Measurements from ENCODE around the gene POLD2.
"Not testable (repeated sequence)": the region's sequence is repeated elsewhere in the genome, so short reads cannot be mapped to it uniquely, and the experiment has no call there.

POLD2 gene

DNA sequence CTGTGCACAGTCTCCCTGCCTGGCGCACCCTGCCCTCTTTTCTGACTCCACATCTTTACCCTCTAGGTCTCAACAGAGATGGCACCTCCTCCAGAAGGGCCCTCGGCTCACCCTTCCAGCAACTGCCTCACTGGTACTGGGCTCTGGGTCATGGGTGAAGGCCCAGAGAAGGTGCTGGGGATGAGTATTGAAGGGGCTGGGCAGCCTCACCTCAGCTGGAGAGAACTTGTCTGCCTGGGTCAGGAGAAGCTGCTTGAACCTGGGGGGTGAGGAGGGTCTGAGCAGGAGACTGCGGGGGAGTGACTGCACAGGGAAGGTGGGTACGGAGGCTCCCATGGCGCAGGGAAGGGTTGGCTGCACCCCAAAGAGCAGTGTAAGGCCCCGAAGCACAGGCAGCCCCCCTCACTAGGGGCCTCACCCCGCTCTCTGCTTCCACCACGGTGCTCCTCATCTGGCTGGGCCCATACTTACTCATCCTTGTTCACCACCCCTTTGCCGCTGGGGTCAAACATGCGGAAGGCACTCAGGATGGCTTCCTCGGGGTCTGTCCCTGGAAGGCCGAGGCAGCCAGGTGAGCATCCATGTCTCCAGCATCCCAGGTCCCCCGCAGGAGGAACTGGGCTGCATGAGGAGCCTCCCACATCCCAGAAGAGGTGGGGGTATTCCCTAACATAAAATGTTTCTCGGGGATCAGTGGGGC, 16.1 kb upstream of the POLD2 start:
- no peak for DNase-seq (ENCODE audit: low read depth in 2 of 2)

DNA sequence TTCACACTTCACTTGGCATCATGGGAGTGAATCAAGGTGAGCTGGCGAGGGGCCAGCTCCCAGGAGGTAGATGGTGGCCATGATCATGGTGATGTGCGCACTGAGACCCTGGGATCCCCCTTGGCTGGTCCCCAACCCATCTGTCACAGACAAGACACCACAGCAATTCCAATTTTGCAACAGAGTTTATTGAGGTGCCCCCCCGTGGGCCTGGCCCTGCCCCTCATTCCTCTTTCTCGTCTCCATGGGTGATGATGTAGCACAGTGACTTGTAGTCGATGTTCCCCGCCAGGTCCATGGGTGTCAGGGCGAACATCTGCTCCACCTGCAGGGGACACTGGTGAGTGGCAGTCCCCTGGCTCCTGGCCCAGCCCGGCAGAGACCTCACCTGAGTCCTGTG, 15.3 kb upstream of the POLD2 start:
- no peak for DNase-seq (ENCODE audit: low read depth in 2 of 2)

DNA sequence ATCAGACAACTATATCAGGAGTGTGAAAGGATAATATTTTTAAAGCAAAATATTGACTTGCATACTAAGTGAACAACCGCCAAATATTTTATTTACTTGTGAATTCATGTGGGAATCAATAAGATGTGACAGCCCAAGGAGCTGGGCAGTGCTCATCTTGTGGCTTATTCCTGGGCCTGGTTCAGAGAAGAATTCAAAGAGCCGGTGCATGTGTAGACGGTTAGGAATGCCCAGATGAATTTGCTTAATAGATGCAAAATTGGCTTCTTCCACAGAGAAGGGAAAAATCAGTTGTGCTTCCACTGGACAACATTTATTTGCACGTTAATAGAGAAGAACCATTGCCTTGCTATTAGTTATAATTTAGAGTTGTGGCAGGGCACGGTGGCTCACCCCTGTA, 13.4 kb upstream of the POLD2 start:
- DNase-seq (ENCODE audit: low read depth in 2 of 2): no peak

DNA sequence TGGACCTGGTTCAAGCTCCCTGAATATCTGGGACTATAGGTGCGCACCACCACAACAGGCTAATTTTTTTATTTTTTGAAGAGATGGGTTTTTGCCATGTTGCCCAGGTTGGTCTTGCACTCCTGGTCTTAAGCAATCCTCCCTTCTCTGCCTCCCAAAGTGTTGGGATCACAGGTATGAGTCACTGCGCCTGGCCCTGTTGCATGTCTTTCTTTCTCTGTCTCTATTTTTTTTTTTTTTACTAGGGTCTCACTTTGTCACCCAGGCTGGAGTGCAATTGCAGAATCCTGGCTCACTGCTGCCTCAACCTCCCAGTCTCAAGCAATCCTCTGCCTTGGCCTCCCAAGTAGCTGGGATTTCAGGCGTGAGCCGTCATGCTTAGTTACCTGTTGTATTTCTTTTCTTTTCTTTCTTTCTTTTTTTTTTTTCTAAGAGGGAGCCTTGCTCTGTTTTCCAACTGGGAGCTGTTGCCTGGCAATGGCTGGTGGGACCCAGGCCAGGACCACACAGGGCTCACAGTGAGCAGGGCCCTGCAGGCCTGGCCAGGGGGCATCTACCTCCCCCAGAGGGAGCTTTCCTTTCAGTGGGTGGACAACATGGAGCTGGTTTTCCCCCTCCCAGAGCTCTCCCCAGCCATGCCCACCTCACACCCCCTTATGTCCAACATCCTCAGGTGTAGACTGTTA, 11.7 kb upstream of the POLD2 start:
- no peak for DNase-seq (ENCODE audit: low read depth in 2 of 2)

DNA sequence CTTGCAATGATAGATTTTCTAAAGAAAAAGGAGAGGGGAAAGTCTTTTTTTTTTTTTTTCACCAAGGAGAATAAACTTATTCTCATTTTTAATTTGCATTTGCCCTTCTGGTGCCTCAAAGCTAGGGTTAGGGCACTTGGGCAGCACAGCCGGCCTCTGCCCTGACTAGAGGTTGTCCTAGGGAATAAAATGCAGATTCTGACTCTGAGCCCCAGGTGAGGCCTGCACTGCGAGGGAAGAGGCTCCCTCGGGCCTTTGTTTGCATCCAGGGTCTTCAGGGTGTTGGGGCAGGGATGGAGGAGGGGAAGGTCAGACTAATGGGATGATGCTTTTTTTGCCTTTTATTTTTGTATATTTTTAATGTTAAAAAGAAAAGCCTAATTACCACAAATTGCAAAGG, 9.9 kb upstream of the POLD2 start:
- no peak for DNase-seq (ENCODE audit: low read depth in 2 of 2)

DNA sequence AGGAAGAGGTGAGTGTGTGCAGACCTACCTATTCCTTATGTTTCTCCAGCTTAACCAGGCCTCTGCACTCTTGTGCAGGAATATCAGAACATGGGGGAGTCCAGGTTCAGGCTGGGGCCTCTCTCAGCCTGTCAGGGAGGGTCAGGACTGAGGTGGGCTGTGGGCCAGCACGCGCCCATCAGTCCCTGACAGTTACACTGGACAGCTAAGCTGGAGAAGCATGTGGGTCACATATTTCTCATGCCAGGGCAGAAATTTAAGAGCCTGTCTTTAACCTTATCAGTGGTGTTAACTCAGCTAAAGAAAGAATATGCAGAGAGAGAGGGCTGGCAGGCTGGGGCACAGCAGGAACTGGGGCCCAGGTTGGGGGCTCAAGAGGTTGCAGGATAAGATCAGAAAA, 8.7 kb upstream of the POLD2 start:
- no peak for DNase-seq (ENCODE audit: low read depth in 2 of 2)

DNA sequence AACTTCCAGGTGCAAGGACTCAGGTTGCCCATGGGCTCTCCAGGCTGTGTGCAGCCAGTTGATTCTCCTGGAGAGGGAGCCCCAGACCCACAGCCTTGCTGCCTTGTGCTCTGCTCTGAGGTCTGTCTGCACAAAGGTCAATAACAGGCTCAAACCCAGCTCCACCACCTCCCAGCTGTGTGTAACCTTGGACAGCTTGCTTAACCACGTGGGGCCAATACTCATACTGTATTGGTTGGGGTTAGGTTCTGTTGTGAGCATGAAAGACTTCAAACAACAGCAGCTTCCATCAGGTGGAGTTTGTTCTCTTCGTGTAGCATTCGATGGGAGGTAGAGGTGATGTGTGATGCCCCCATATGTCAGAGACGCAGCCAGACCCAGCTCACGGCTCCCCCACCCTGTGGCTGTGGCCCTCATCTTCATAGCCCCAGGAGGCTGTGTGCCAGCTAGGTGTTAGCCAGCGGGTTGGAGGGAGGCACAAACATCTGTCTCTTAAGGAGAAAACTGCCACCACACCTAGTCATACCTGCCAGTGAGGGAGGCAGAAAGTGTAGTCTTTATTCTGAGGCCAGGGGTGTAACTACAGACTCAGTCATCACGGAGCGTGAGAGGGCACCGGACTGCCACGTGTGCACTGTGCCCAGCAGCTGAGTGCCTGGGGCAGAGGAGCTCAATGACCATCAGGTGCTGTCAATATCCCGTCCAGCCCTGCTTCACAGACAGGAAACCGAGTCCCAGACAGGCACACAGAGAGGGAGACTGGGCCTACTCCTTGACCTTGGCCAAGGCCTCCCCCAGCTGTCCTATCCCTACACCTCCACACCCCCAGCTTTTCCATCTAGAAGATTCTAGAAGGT, 8.1 kb upstream of the POLD2 start:
- no peak for DNase-seq (ENCODE audit: low read depth in 2 of 2)

DNA sequence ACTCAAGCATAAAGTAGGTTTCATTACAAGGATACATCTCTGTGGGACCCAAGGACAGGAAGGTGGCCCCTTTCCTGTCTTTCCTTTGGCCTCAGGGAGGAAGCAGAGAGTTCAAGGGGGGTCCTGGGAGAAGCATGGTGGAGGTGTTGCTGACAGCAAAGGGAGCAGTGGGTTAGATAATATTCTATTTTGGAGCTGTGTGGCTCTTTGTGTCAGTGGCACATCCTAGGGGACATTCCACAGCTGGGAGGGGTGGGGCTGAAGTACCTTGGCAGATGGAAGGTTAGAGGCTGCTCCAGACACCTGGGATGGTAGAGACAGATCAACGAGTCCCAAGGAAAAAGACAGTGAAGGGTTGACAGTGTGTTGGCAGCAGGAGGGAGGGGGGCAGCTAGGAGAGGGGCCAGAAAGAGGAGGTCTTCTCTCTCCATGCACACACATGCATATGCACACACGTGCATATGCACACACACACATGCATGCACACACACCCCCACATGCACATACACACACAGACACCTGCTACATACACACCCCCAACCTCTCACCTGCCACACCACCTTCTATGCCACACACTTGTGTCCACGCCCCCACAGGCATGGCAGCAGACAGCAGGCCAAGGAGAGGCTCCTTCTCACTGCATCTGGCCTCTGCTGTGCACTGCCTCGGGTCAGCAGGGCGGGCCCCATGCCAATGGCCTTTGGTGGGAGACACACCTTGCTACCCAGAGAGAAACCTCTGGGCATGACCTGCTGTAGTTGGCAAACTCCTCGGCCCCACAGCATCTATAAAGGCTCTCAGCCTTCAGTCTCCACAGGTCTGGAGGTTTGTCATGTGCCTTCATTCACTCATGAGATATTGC, 5.6 kb upstream of the POLD2 start:
- no peak for DNase-seq (ENCODE audit: low read depth in 2 of 2)

DNA sequence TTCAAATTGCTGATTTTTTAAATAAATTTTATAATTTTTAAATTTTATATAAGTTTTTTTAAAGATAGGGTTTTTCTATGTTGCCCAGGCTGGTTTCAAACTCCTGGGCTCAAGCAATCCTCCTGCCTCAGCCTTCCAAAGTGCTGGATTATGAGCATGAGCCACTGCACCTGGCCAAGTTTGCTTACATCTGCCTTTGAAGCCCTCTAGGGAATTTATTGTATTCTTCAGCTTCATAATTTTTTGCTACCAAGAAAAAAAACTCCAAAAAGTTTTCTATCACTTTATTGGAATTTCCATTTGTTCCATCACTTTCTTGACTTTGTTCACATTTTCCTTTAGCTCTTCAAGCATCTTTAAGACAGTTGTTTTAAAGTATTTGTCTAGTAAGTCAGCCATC, 3.8 kb upstream of the POLD2 start:
- no peak for DNase-seq (ENCODE audit: low read depth in 2 of 2)

DNA sequence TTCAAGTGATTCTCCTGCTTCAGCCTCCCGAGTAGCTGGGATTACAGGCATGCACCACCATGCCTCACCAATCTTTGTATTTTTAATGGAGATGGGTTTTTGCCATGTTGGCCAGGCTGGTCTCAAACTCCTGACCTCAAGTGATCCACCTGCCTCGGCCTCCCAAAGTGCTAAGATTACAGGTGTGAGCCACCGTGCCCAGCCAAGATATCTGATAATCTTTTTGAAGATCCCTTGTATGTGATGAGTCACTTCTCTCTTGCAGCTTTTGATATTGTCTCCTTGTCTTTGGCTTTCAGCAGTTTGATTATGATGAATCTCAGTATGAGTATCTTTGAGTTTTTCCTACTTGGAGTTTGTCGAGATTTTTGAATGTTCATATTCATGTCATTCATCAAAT, 3.2 kb upstream of the POLD2 start:
- not testable (repeated sequence) for DNase-seq (ENCODE audit: low read depth in 2 of 2)

DNA sequence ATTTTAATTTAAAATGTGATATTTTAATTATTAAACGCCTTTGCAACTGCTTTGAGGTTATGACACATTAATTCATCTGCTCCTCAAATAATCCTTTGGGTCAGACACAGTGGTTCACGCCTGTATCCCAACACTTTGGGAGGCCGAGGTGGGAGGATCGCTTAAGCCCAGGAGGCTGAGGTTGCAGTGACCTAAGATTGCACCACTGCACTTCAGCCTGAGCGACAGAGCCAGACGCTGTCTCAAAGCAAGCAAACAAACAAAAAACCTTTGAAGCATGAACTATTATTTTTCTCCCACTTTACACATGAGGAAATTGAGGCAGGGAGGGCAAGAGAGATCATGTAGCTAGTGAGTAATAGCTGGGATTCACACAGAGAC, 1.5 kb upstream of the POLD2 start:
- DNase-seq (ENCODE audit: low read depth in 2 of 2): no peak

DNA sequence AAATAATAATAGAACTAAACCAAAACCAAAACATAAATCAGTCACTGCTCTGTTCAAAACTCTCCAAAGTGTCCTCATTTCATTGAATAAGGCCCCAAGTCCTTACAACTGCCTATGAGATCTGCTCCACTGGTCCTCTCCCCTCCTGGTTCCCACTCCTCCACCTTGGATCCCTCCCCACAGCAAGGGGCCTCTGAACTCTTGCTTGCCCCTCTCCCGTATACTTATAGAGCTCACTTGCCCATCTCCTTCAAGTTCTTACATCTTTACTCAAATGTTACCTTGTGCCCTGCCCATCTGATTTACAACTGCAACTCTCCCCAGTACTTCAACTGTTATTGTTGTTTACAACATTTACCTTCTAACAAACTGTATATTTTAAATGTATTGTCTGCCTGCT, 819 bp downstream of the POLD2 start:
- no peak for DNase-seq (ENCODE audit: low read depth in 2 of 2)

DNA sequence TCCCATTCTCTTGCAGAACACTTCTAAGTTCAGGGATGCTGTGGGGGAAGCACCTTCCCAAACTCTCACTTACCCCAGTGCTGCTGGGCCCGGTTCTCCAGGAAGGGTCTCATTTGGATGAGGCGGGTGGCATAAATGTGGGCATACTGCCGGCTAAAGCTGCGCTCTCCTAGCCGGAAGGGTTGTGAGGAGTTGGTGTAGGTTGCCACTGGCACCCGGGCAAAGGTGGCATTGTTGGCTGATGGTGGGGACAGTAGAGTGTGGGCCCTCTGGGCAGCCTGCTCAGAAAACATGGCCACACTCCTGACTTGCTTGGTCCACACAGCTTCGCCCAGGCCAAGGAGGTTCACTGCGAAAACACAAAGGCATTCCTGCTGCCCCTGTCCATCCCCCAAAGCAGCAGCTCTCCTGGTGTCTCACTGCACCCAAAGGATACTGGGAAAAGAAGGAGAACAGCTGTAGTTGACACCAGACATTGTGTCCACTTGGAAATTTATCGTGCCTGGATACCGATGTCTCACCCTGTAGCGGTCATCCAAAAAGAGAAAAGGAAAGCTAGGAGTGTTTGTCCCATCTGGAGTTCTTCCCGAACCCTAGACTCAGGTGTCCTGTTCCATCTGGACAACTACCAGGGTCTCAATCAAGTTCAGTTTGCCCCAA, 1.5 kb downstream of the POLD2 start:
- DNase-seq (ENCODE audit: low read depth in 2 of 2): no peak

DNA sequence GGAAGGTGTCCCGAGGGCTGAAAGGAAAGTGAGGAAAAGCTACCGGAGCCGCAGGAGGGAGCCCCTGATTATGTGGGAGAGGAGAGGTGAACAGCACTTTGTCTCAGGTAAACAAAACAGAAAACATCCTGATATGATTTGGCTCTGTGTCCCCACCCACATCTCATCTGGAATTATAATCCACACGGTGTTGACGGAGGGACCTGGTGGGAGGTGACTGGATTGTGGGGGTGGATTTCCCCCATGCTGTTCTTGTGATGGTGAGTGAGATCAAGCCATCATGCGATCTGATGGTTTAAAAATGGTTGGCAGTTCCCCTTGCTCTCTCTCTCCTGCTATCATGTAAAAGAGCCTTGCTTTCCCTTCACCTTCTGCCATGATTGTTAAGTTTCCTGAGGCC, 3.0 kb downstream of the POLD2 start:
- DNase-seq (ENCODE audit: low read depth in 2 of 2): no peak

DNA sequence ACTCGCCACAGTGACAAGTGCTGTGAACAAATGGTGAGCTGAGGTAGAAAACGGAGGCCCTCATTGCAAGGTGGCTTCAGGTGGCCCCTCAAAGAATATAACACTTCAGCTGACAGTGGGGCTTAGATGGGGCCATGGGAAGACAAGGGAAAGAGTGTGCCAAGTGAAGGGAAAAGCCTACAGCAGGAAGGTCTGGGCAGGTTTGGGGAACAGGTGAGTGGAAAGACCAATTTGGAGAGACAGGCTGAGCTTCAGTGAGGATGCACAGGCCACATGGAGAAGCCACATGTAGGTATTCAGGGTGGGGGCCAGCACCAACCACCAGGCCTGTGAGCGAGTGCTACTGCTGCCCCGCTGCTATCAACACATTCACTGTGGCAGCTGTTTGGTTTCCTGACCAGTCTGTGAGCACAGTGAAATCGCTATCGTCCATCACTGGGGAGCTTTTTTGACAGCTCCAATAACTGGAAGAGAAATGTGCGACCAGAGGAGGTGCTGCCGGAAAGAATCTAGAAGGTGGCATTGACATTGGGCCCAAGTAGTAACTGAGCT, 3.4 kb downstream of the POLD2 start:
- DNase-seq (ENCODE audit: low read depth in 2 of 2): no peak

DNA sequence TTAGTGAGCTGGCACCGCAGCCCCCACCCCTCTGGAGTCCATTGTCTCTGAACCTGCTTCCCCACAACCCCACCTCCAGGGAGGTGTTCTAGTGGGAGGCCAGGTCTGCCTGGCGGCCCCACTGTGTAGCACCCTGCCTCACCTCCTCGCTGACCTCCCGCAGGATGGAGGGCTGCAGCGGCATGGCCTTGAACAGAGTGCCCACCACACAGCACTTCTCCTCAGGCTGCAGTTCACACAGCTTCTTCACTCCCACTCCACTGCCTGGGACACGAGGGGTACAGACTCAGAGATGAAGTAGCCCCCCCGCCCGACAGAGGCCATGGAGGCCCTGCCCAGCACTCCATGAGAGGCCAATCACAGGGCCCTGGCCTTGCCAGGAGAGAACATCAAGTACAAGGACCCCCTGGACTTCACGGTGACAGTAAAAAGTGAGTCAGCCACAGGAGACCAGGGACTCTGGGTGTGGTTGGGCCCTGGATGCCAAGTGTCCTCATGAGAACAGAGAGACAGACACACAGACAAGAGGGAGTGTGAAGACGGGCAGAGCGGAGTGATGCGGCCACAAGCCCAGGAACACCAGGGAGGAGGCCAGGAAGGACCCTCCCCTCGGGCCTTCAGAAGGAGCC, 5.4 kb downstream of the POLD2 start:
- DNase-seq (ENCODE audit: low read depth in 2 of 2): no peak

DNA sequence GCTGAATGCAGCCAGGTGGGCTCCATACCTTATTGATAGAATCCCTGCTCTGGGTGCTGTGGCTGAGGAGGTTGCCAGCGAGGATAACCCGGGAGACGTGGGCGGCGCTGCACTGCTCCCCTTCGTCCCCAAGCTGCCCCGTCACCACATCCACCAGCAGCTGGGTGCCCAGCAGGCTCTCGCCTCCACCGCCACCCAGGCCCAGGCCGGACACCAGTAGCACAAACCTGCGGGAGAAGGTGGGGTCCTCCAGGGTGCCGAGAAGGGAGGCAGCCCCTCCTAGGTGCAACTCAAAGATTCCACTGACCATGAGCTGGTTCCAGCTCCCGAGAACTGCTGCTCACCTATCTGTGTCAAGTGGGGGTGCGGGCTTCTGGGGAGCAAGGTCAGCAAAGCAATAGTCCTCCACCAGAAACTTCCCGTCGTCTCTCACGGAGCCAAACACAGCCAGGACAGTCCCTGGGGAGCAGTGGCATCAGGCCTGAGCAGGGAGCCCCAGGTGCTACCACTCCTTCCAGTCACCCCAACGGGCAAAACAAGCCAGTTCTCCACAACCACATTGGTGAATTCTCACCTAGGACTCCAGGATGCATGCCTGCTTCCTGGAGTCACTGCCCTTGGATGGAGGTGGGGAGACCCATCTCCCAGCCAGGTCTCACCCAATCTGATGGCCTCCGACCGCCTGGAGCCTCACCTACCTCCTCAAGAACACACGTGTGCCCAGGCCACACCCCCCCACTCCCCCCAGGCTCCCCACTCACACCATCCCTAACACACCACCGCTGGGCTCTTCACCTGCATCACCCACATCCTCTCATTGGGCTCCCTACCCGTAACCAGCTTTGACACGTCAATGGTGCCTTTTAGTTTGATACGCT, 6.3 kb downstream of the POLD2 start:
- no peak for DNase-seq (ENCODE audit: low read depth in 2 of 2)

DNA sequence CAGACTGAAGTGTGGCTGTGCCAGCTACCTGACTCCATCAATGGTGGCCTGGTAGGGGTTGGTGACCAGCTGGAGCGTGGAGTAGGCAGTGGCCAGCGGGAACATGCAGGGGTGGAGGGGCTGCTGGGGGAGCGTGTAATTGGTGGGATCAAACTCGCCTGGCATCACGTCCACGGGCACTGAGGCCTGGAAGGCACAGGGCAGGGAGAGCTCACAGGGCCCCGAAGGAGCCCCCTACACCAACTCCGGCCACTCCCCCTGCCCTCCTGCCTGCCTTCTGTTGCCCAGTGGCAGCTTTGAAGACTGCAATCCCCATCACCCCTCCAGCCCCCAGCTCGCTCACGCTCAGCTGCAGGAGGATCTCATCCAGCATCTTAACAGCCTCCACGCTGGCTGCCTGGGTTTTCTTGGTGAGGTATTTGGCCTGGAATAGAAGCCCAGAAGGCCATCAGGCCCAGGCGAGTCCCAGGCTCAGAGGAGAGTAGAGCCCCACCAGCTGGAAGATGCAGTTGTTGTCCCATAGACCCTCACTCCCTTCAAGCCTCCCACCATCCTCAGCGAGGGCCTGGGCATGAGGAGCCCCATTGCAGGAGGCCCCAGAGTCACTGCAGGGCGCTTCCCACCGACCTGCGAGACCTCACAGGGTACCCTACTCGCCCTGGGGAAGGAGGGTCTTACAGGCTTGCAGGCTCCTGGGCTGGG, 7.1 kb downstream of the POLD2 start:
- no peak for DNase-seq (ENCODE audit: low read depth in 2 of 2)
